Right cardiac atrium (tissue), 5 donors: ENCODE data around the gene OSBPL8. TPM values are rescaled to one million over a fixed set of nuclear protein-coding genes. Genes with fewer than 3 reads are reported as not detected.
A peak's percentile ranks its signal among the peaks of the same experiment; 100 is the strongest.
"Not testable (repeated sequence)": the region's sequence is repeated elsewhere in the genome, so short reads cannot be mapped to it uniquely, and the experiment has no call there.

Source experiments
- ATAC-seq, 2 donors: fragments of 200-7000 bp; cut with Tn5 transposase; one replicate each; pipeline versions ENCODE4 v1.8.0 to v1.9.1; 2020; ENCODE audit warnings: moderate library complexity in 2 of 2, mild to moderate bottlenecking in 1 of 2
- DNase-seq, 3 donors: peaks; one replicate each; pipeline ENCODE4 v3.0.0-alpha.2; 2020
- H3K27ac ChIP-seq: one replicate; pipeline ENCODE4 v1.5.1; 2013; ENCODE audit warnings: mild to moderate bottlenecking, low read length, control low read depth, moderate library complexity
- H3K27me3 ChIP-seq: one replicate; pipeline ENCODE4 v1.6.1; 2013; ENCODE audit not compliant: control insufficient read depth, insufficient read depth
- H3K4me1 ChIP-seq: one replicate; pipeline ENCODE4 v1.6.1; 2013; ENCODE audit warnings: low read length; ENCODE audit not compliant: control insufficient read depth, insufficient read depth
- H3K4me3 ChIP-seq: one replicate; pipeline ENCODE4 v1.5.1; 2013; ENCODE audit warnings: low read length, control low read depth
- H3K9me3 ChIP-seq: one replicate; pipeline ENCODE4 v1.6.1; 2013; ENCODE audit warnings: low read length; ENCODE audit not compliant: control insufficient read depth
- WGBS: extraction: QIAGEN DNeasy Blood & Tissue Kit; methylation state at CpG from one replicate; pipeline ENCODE4 v1.1.7; 2013; 5-methylcytosine and 5-hydroxymethylcytosine counted together
- intact Hi-C, 4 donors: fragments of 100-400 bp; cut with DNase I; formaldehyde crosslinking; loops; one replicate each; pipeline versions ENCODE4 v1.11.0 to v1.14.0; 2022 to 2023
- polyA plus RNA-seq: library from polyadenylated mRNA; stranded (reverse); fragments of 200-250 nt; gene quantifications from one replicate; pipeline ENCODE4 v1.2.3, GENCODE V29; 2013
- total RNA-seq, 4 donors: library from RNA; stranded (reverse); fragmentation: NEBNext Ultra II Directional; extraction: Animal tissue kit (Norgen Biotek cat#: 25700); gene quantifications; one replicate each; pipeline ENCODE4 v1.2.1, GENCODE V29; 2021
- donor health status: healthy with polysubstance abuse.
- donor health status: DM: no; HTN: yes; CAD: no.
- donor health status: DM: no; HTN: no; CAD: no.
- donor health status: DM: no; HTN: yes; CAD: no; lungs with severe emphysema.
- donor health status: DM: yes; HTN: yes; CAD: no.

OSBPL8 gene
- total and polyA plus RNA-seq, 5 donors: 5.5 to 33.1 (median 30.7) TPM

GRCh38 chr12:76387614-76388013, 172.0 kb downstream of the OSBPL8 start:
- intact Hi-C loops: no loop called here
- Histone ChIP-seq H3K27ac (no peak overlapping the region), H3K27me3 (no peaks in the 10 kb centered on the region), H3K4me3 (no peak overlapping the region), H3K4me1 (no peaks in the 10 kb centered on the region), H3K9me3 (no peaks in the 10 kb centered on the region)
- ATAC-seq (no peak), DNase-seq (no peak)
- 93% methylated on average over 2 of the region's 2 CpGs for WGBS

GRCh38 chr12:76384560-76384959, 175.0 kb downstream of the OSBPL8 start:
- whole genome bisulfite sequencing: 87% methylated on average over 2 of the region's 2 CpGs
- no peak for DNase-seq
- H3K4me3 ChIP-seq: no peak overlapping the region
- no peaks in the 10 kb centered on the region for H3K9me3 ChIP-seq
- no peaks in the 10 kb centered on the region for H3K4me1 ChIP-seq
- ATAC-seq: no peak
- no peak overlapping the region for H3K27ac ChIP-seq
- no peaks in the 10 kb centered on the region for H3K27me3 ChIP-seq
- intact Hi-C loops: no loop called here

DNA sequence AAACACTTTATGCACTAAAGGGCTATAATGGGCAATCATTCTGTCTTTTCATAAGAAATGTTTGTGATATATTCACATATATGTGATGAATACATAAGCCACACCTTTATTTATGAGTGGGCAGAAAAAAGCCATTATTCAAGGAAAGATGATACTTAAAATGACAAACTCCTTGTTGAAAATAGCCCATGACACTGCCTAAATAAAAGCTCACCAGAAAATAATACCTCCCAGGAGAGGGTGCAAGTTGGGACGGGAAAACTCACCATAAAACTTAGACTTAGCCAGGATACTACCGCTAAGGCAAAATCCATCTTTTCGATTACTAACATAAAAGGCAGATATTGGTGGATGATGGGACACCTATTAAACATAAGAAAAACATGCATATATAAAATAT, 175.6 kb downstream of the OSBPL8 start:
- intact Hi-C loops: no loop called here
- no peak overlapping the region for H3K27ac ChIP-seq
- ATAC-seq: no peak

GRCh38 chr12:76379261-76379660, 180.3 kb downstream of the OSBPL8 start:
- H3K27ac ChIP-seq: no peak overlapping the region
- H3K9me3 ChIP-seq: no peaks in the 10 kb centered on the region
- ATAC-seq (no peak), DNase-seq (no peak)
- 97% methylated on average over 1 of the region's 1 CpG for WGBS
- no peaks in the 10 kb centered on the region for H3K27me3 ChIP-seq
- H3K4me1 ChIP-seq: no peaks in the 10 kb centered on the region
- H3K4me3 ChIP-seq: no peak overlapping the region
- intact Hi-C loops: no loop called here

More for the DNA sequence above, 175.6 kb downstream of the OSBPL8 start:
- H3K9me3 ChIP-seq: no peaks in the 10 kb centered on the region
- WGBS: 96% methylated on average over 3 of the region's 3 CpGs
- no peak for DNase-seq
- no peak overlapping the region for H3K4me3 ChIP-seq
- H3K4me1 ChIP-seq: no peaks in the 10 kb centered on the region
- H3K27me3 ChIP-seq: no peaks in the 10 kb centered on the region

GRCh38 chr12:76376876-76377275, 182.7 kb downstream of the OSBPL8 start:
- H3K27ac ChIP-seq, H3K27me3 ChIP-seq, DNase-seq, H3K4me3 ChIP-seq, intact Hi-C loops, H3K9me3 ChIP-seq, H3K4me1 ChIP-seq, ATAC-seq: not testable (repeated sequence)
- WGBS: 97% methylated on average over 1 of the region's 1 CpG

DNA sequence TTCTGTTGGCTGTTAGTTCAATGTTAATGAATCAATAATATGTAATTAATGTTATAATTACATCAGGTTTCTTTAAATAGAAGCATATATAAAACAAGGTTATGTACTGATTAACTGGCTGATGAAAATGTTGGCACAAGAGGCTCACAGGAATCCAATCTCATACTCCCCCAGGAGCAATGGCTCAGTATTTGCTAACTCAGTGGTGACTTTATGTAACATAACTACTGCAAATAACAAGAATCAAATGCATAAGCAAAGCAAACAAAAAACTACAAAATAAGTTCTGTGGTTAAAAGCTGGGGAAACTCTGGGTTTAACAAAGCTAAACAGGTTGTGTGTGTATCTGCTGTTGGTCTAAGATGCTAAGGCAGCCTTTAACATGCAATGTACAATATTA, 183.6 kb downstream of the OSBPL8 start:
- no peak overlapping the region for H3K27ac ChIP-seq
- DNase-seq (no peak), ATAC-seq (no peak)
- no peaks in the 10 kb centered on the region for H3K4me1 ChIP-seq
- intact Hi-C loops: no loop called here
- no peaks in the 10 kb centered on the region for H3K9me3 ChIP-seq
- no peaks in the 10 kb centered on the region for H3K27me3 ChIP-seq
- H3K4me3 ChIP-seq: no peak overlapping the region

GRCh38 chr12:76375470-76375869, 184.1 kb downstream of the OSBPL8 start:
- intact Hi-C loops: no loop called here
- ATAC-seq: no peak
- Histone ChIP-seq H3K27ac (no peak overlapping the region), H3K9me3 (no peaks in the 10 kb centered on the region), H3K27me3 (no peaks in the 10 kb centered on the region), H3K4me3 (no peak overlapping the region), H3K4me1 (no peaks in the 10 kb centered on the region)
- 97% methylated on average over 1 of the region's 1 CpG for WGBS
- no peak for DNase-seq

DNA sequence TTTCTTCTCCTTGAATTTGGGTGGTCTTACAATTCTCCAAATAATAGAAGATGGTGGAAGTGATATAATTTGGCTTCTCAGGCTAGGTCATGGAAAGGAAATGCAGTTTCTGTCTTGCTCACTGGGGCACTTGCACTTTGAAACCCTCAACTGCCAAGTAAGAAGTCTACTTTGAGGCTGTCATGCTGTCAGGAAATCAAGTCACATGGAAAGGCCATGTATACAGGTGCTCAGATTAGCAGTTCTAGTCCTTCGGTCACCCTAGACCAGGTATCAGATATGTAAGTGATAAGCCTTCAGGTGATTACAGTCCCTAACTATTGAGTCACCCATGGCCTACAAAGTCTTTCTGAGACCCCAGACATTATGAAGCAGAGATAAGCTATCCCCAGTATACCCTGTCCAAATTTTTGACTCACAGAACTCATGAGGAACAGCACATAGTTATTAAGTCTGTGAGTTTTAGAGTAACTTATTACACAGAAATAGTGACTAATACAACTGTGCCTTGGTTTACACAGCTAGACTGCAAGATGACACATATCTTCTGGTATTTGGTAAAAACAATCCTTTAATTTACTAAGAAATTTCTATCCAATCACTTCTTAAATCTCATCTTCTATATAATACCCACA, 185.1 kb downstream of the OSBPL8 start:
- DNase-seq: no peak
- Histone ChIP-seq H3K27ac (no peak overlapping the region), H3K4me3 (no peak overlapping the region), H3K4me1 (no peaks in the 10 kb centered on the region), H3K27me3 (no peaks in the 10 kb centered on the region), H3K9me3 (no peaks in the 10 kb centered on the region)
- intact Hi-C loops: no loop called here
- ATAC-seq: no peak
- WGBS: 95% methylated on average over 1 of the region's 1 CpG

- intact Hi-C loops: no loop called here
- H3K4me1 ChIP-seq: no peaks in the 10 kb centered on the region
- no peak for DNase-seq
- H3K27ac ChIP-seq: no peak overlapping the region
- H3K4me3 ChIP-seq: no peak overlapping the region
- no peaks in the 10 kb centered on the region for H3K27me3 ChIP-seq
- 100% methylated on average over 1 of the region's 1 CpG for WGBS
- no peak for ATAC-seq
- no peaks in the 10 kb centered on the region for H3K9me3 ChIP-seq
Observed at GRCh38 chr12:76368230-76368629, 191.3 kb downstream of the OSBPL8 start.

DNA sequence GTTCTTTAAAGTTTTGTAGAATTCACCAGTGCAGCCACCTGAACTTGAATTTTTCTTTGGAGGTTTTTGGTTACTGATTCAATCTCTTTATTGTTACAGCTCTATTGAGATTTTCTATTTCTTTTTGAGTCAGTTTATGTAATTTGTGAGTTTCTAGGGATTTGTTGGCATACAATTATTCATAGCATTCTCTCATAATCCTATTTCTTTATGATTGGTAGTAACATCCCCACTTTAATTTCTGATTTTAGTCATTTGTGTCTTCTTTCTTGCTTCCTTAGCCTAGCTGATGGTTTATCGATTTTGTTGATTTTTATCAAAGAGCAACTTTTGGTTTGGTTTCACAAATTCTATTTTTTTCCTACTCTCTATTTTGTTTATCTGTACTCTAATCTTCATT, 193.4 kb downstream of the OSBPL8 start:
- Histone ChIP-seq H3K27ac (no peak overlapping the region), H3K4me3 (no peak overlapping the region), H3K27me3 (no peaks in the 10 kb centered on the region), H3K4me1 (no peaks in the 10 kb centered on the region), H3K9me3 (no peaks in the 10 kb centered on the region)
- DNase-seq: no peak
- intact Hi-C loops: no loop called here
- no peak for ATAC-seq
- 93% methylated on average over 1 of the region's 1 CpG for WGBS

- ATAC-seq, H3K27me3 ChIP-seq, DNase-seq, intact Hi-C loops, H3K4me3 ChIP-seq, H3K4me1 ChIP-seq, H3K9me3 ChIP-seq, H3K27ac ChIP-seq: not testable (repeated sequence)
- 96% methylated on average over 5 of the region's 5 CpGs for WGBS
Observed at GRCh38 chr12:76364131-76364530, 195.4 kb downstream of the OSBPL8 start.

- no peaks in the 10 kb centered on the region for H3K9me3 ChIP-seq
- 96% methylated on average over 9 of the region's 9 CpGs for WGBS
- peak in 1 of 3 donors; percentile 37 for DNase-seq
- no peaks in the 10 kb centered on the region for H3K27me3 ChIP-seq
- intact Hi-C loops: no loop called here
- H3K4me1 ChIP-seq: no peaks in the 10 kb centered on the region
- H3K27ac ChIP-seq: no peak overlapping the region
- ATAC-seq: no peak
- H3K4me3 ChIP-seq: no peak overlapping the region
Observed at GRCh38 chr12:76360316-76360715, 199.3 kb downstream of the OSBPL8 start.
